NB4 (cell line): ENCODE results near the gene RASD1.
A peak's percentile ranks its signal among the peaks of the same experiment; 100 is the strongest.

ENCODE experiments used
- POLR2A ChIP-seq: IDR thresholded peaks from 2 replicates; pipeline ENCODE4 v1.6.1; 2011; ENCODE audit warnings: mild to moderate bottlenecking; ENCODE audit not compliant: insufficient read length; ENCODE audit errors: extremely low read depth
- TF ChIP-seq, protein P1 (sequence below): IDR thresholded peaks from one replicate; pipeline ENCODE4 v1.5.1; 2012; ENCODE audit warnings: low read depth, low read length

DNA sequence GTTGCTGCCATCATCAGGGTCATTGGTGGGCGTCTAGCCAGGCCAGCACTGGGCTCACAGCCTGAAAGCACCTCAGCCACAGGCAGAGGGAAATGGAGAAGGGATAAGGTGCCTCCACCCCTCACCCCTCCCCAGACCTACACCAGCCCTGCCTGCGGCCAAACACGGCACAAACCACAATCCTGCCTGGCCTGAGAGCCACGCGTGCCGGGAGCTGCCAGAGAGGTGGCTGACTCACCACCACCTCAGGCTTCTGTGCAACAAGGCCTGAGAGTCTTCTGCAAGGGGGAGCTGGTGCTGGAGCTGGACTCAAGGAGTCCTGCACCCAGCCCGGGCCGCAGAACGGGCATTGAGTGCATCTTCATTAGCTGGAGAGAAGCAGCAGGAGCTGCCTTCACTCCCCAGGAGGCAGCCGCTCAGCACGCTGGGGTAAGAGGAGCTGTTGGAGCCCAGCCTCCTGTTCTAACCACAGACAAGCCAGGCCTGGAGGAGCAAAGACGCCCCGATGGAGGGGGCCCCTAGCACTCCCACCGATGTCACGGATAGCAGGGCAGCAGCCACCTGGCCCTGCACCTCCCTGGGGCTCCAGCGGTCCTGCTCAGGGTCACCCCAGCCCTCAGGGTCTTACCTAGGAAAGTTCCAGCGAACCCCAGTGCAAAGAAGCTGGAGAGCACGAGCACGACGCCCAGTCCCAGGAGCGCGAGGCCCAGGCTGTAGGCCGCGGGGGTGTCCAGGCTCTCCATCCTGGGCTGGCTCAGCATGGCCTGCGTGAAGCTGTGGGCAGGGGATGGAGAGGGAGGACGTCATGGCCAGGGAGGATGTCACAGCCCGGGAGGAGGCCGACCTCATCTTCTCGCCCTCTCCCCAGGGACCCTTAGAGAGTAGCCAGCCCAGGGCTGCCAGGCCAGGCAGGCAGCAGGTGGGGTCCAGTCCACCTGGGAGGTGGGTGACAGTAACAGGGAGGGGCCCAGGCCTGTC is 16.0 kb upstream of the RASD1 start:
- TF ChIP-seq, protein P1, sequence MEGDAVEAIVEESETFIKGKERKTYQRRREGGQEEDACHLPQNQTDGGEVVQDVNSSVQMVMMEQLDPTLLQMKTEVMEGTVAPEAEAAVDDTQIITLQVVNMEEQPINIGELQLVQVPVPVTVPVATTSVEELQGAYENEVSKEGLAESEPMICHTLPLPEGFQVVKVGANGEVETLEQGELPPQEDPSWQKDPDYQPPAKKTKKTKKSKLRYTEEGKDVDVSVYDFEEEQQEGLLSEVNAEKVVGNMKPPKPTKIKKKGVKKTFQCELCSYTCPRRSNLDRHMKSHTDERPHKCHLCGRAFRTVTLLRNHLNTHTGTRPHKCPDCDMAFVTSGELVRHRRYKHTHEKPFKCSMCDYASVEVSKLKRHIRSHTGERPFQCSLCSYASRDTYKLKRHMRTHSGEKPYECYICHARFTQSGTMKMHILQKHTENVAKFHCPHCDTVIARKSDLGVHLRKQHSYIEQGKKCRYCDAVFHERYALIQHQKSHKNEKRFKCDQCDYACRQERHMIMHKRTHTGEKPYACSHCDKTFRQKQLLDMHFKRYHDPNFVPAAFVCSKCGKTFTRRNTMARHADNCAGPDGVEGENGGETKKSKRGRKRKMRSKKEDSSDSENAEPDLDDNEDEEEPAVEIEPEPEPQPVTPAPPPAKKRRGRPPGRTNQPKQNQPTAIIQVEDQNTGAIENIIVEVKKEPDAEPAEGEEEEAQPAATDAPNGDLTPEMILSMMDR, result no peak
- peak; percentile 15 for TF ChIP-seq POLR2A
